OCI-LY1 (cell line): ENCODE data around the gene RNU6-9.

Experiments
- CTCF ChIP-seq: fragments of 200-600 bp; sonication (generic), shearing (Covaris generic); IDR thresholded peaks from 2 replicates; pipeline ENCODE4 v1.5.1; 2017; ENCODE audit warnings: mild to moderate bottlenecking, antibody characterized with exemption, low read length, moderate library complexity, mixed read lengths
- EZH2 ChIP-seq: fragments of 200-600 bp; sonication (generic), shearing (Covaris generic); IDR thresholded peaks from 2 replicates; pipeline ENCODE4 v1.8.0; 2017; ENCODE audit warnings: borderline replicate concordance, mixed run types, mild to moderate bottlenecking, antibody characterized with exemption, low read length, moderate library complexity, mixed read lengths

DNA sequence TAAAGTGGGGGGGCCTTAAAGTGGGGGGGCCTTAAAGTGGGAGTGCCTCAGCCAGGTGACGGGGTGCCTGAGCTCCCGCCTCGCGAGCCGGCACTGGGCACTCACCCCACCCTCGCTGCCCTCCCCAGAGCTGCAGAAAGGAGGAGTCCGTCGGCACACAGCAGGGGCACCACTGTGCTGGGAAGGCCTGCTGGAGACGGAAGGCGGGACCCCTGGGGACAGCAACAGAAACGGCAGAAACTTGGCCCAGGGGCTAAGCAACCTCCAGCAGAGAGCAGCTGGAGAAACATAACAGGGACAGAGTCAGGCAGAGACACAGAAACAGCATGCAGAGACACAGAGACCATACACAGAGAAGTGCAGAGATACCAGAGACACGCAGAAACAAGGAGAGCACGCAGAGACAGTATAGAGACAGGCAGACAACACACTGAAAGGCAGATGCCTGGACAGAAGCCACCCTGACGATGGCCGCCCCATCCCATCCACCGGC is 25.9 kb upstream of the RNU6-9 start:
- no peak for TF ChIP-seq CTCF
- no peak for TF ChIP-seq EZH2
